Caki2 (cell line): ENCODE data around the gene NLRC3. TPM values are rescaled to one million over a fixed set of nuclear protein-coding genes. Genes with fewer than 3 reads are reported as not detected.

Experiments
- DNase-seq: peaks from one replicate; pipeline ENCODE4 v3.0.0-alpha.2; 2015; ENCODE audit warnings: low read depth
- in situ Hi-C: cut with HindIII; loops from 2 replicates; pipeline ENCODE4 v1.10.0; 2016; ENCODE audit warnings: low sequenced_read_pairs, low pct_unique_long_range_greater_than_20kb, mixed read lengths
- total RNA-seq: library from RNA; depleted of rRNA; stranded (reverse); fragments of >200 nt; shearing (Covaris generic); gene quantifications from 2 replicates; pipeline ENCODE4 v1.2.3, GENCODE V29; 2014; ENCODE audit warnings: low replicate concordance

NLRC3 gene
- total RNA-seq, 1 experiment from 2014 or later = not detected

DNA sequence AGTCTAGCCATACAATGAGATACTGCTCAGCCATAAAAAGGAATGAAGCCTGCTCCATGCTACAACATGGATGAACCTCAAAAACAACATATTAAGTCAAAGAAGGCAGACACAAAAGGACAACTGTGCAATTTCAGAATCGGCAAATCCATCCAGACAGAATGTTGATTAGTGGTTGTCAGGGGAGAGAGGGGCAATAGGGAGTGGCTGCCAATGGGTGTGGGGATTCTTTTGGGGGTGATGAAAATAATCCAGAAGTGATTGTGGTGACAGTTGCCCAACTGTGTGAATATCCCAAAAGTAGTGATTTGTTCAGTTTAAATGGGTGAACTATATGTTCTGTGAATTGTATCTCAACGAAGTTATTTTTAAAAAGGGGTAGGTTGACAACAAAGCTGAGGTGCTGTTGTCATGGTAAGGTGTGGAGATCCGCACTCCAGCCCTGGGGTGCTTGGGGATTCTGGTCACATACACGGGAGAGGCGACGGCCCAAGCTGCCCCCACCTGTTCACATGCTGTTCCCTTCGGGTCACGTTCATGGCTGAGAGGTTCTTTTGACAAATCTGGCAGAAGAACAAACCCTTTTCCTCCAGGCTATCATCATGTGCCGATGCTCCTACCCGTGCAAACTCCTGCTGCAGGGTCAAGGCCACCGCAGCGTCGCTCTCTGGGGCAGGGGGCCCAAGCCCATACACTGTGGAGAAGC lies 24.6 kb upstream of the NLRC3 start:
- in situ Hi-C loops = no loop called here
- DNase-seq = no peak

DNA sequence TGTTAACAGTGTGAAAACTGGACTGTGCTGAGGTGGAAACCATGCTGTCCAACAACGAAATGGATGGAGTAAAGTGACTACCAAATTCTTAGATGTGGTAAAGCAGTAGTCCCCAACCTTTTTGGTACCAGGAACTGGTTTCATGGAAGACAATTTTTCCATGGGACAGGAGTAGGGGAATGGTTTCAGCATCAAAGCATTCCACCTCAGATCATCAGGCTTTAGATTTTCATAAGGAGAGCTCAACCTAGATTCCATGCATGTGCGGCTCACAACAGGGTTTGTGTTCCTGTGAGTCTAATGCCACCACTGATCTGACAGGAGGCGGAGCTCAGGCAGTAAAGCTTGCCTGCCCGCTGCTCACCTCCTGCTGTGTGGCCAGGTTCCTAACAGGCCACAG lies 22.7 kb upstream of the NLRC3 start:
- in situ Hi-C loops = no loop called here
- no peak for DNase-seq

DNA sequence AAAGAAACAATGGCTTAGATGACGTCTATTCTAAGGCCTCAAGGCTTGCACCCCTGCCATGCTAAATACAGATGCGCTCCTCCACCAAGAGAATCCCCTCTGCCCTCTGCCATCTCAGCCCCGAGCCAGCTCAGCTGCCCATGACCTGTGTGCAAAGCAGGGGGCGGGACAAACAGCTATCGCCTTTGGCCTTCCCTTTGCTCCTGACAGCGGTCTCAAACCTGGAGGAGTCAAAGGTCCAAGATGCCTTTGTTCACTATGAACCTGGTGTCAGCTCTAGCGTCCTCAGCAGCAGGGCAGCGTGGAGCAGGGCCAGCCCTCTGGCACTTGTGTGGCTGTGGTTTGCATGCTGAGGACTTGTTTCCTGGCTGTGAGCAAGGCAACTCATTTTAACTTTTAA lies 21.9 kb upstream of the NLRC3 start:
- in situ Hi-C loops = no loop called here
- no peak for DNase-seq

DNA sequence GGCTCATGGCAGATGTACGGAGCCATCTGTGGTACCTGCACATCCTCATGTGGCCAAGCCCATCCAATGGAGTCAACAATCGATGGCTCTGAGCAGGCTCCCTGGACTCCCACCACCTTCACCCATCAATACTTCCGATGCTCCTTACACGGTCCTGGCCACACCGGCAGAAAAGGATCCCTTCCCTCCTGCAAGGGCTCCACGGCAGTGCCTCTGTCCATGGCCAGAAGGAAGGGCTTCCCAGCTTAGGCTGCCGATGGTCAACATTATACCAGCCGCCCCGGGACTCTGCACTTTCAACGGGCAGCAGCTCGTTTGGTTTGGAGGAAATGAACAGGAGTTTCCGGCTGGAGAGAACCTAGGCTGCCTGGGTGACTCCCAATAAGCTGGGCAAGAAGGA lies 21.0 kb upstream of the NLRC3 start:
- in situ Hi-C loops = no loop called here
- DNase-seq = no peak

DNA sequence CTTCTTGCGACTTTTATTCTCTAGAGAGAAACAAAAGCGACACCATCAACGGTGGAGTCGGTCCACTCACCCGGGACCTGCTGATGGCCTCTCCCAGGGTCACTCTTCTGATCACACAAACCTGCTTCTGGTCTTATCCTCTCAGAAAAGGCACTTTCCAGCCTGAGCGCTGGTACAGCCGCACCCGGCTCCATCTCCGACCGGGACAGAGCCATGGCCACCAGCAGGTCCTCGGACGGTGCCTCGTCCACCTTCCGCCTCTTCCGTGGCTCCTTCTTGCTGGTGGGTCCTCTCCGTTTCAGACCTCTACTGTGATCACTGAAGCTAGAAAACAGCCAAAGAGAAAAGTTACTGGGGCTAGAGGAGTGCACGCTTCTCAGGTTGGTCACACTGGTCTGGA lies 20.5 kb upstream of the NLRC3 start:
- in situ Hi-C loops = no loop called here
- no peak for DNase-seq

GRCh38 chr16:3597226-3597625 lies 20.0 kb upstream of the NLRC3 start:
- no peak for DNase-seq
- in situ Hi-C loops = no loop called here

DNA sequence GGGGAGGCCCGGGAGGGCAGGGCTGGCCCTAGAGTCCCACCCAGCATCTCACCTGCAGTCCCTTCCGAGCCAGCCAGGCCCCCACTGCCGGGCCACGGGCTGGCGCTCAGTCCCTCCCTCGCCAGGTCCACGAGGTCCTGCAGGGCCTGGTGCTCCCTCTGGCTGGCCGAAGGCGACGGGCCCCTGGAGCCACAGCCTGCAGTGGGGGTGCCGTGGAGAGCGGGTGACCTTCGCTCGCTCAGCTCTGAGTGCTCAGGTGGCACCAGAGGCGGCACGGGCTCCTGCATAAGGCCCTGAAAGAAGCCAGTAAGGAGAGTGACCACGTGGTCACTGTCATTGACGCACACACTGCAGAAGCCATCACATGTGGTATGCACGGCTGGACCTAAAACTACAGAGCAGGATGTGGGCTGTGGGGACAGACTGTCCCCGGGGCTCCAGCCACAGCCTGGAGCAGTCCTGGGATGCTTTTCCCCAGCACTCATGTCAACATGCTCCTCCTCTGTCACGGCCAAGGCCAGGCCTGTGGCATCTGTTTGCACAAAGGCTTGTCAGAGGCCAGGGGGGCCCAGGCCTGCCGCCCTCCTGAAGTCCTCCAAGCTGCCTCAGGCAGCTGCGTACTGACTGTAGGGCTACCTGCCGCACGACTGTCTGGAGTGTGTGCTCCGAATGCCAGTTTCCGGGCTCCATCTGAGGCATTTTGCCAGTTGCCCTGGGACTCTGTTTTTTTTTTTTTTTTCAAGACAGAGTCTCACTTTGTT lies 19.1 kb upstream of the NLRC3 start:
- no peak for DNase-seq
- in situ Hi-C loops = no loop called here

GRCh38 chr16:3595521-3596021 lies 18.4 kb upstream of the NLRC3 start:
- in situ Hi-C loops = no loop called here

DNA sequence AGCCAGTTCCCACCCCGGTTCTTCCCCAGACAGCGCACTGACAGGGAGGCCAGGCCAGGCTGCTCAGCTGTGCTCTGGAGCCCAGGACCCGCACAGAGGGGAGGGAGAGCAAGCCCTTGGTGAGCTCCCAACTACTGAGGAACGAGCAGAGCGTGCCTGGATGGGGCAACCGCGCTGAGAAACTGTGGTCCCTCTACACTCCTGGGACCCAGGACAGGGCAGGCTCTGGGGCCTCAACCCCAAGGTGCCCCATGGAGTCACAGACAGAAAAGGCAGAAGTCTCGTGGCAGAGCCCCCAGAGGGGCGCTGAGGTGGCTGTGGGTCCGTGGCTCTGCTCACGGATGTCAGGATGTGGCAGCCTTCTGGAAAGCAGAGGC lies 17.9 kb upstream of the NLRC3 start:
- in situ Hi-C loops = no loop called here
- DNase-seq = no peak

More at GRCh38 chr16:3595521-3596021, 18.4 kb upstream of the NLRC3 start:
- DNase-seq = no peak

DNA sequence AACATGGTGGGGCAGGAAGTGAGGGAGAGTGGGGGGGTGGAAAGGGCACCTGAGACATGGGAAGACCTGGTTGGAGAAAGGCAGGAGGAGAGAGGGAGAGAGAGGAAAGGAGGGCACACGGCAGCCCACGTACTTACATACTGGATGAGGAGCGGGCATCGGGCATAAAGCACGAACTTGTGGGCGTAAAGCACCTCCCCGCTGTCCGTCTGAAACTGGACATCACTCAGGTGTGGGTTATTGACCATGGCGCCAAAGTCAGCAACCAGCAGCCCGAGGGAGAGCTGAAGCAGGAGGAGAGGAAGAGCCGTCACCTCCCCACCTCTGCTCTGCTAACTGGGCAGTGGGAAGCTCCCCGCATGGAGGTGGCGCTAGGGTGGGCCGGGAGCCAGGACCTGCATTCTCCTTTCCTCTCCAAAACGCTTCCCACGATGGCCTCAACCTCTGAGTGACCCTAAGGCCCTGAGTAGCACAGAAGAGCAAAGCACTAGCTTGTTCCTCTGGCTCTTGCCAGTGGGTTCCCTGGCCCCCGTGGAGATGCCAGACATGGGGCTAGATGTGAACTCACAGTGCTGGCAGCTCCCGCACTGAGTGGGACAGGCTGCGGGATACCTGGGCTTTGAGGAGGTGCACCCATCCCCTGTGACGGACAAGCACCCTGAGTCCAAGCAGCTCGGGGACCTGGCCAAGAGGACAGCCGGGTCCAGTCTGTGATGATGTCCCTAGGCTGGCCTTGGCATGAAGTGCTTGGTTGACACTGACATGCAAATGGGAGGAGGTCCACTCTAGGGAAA lies 17.3 kb upstream of the NLRC3 start:
- no peak for DNase-seq
- in situ Hi-C loops = no loop called here

- DNase-seq = no peak
- in situ Hi-C loops = no loop called here
Observed at GRCh38 chr16:3592559-3592958, 15.4 kb upstream of the NLRC3 start.

DNA sequence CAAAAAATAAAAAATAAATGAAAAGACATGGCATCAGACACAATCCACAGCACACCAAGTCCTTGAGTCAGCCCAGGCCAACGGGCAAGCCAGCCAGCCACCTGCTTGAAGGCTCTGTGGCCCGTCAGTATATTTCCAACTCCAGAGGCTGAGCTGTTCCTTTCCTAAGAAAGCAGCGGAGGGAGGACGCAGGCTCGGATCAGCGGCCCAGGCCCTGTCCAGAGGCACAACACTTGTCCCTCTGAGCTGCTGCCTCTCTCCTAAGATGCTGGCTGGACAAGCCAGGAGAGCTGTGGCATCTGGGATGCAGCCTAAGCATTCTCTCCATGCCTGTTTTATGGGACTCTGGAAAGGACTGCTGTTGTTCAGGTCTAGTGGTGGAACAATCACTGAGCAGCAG lies 14.8 kb upstream of the NLRC3 start:
- no peak for DNase-seq
- in situ Hi-C loops = no loop called here

- in situ Hi-C loops = no loop called here
- no peak for DNase-seq
Observed at GRCh38 chr16:3591436-3591803, 14.2 kb upstream of the NLRC3 start.

- DNase-seq = no peak
- in situ Hi-C loops = no loop called here
Observed at GRCh38 chr16:3590736-3591435, 13.7 kb upstream of the NLRC3 start.

- in situ Hi-C loops = no loop called here
- DNase-seq = no peak
Observed at GRCh38 chr16:3589991-3590701, 12.9 kb upstream of the NLRC3 start.

DNA sequence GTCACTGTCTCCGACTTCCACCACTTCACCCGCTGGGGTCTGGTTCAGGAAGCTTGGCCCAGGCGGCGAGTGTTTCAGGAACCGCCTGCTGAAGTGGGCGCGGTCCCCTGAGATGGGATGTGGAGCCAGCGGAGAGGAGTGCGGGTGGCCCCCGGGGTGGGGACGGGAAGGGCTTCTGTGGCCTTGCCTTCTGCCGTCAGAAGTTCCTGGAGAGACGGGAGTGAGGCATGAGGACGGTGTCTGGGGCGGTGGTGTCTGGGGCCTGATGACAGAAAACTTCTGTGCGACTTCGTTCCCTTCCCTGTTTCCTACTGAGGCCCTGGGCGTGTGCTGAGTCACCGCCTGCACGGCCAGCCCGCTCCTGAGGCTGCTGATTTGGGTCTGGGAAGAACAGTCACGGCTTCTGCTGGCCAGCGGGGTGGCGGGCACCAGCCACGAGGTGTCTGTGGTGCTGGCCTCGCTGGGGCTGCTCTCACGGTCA lies 12.3 kb upstream of the NLRC3 start:
- DNase-seq = no peak
- in situ Hi-C loops = no loop called here

GRCh38 chr16:3589001-3589400 lies 11.8 kb upstream of the NLRC3 start:
- DNase-seq = no peak
- in situ Hi-C loops = no loop called here

DNA sequence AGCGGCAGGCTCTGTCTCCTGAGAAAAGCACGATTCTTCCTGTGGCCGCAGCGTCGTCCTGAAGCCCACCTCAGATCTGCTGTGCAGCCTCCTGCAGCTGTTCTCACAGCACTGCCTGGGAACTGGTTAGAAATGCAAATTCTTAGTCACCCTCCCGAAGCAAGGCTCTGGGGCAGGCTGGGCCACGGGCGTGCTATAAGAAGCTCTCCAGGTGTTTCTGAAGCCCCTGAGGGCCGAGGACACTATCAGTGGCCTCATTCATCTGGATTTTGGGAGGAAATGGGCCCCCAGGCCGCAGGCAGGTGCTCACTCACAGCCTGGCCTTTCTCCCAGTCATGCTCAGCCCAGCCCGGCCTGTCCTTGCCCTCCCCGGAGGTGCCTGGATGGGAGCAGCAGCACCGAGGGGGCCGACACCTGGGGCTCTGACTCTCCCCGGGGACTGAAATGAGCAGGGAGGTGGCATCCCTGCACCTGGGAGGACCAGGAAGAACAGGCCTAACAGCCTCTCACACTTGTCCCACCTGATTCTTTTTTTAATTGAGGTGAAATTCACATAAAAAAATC lies 10.4 kb upstream of the NLRC3 start:
- in situ Hi-C loops = no loop called here
- no peak for DNase-seq
